Measurements from ENCODE around the gene FAM124A. TPM values are rescaled to one million over a fixed set of nuclear protein-coding genes. Genes with fewer than 3 reads are reported as not detected.

The FAM124A gene
- total and polyA plus RNA-seq, 2 donors from 2014 or later, result 3.5 to 7.7 TPM

- no peak overlapping the region for H3K9ac ChIP-seq (ENCODE audit: low read length in 3 of 3)
- TF ChIP-seq CTCF (IDR thresholded peaks at IDR 0.05; ENCODE audit: borderline replicate concordance, extremely low read depth, insufficient read depth), result no peak
- DNase-seq (no peak), FAIRE-seq (no peak)
- H3K36me3 ChIP-seq (ENCODE audit: control insufficient read depth in 2 of 3, insufficient read depth in 3 of 3, low read length in 3 of 3), result no peaks in the 10 kb centered on the region
- H3K9me3 ChIP-seq (ENCODE audit: control insufficient read depth in 2 of 3, insufficient read depth in 1 of 3, low read length in 3 of 3), result no peaks in the 10 kb centered on the region
- no peaks in the 10 kb centered on the region for H3K27me3 ChIP-seq (ENCODE audit: control insufficient read depth, insufficient read depth, low read length)
- H3K27ac ChIP-seq (ENCODE audit: low read depth in 2 of 2, low read length in 2 of 2), result no peak overlapping the region
- no peaks in the 10 kb centered on the region for H3K4me1 ChIP-seq (ENCODE audit: control insufficient read depth in 2 of 3, insufficient read depth in 2 of 3, low read depth in 1 of 3, low read length in 3 of 3)
- H3K4me3 ChIP-seq (ENCODE audit: low read length in 3 of 3), result no peak overlapping the region
- intact Hi-C loops (cut with DNase I), result no loop called here
Measured at GRCh38 chr13:51329606-51330005, 107.4 kb downstream of the FAM124A start.

- no peaks in the 10 kb centered on the region for H3K4me1 ChIP-seq (ENCODE audit: control insufficient read depth in 2 of 3, insufficient read depth in 2 of 3, low read depth in 1 of 3, low read length in 3 of 3)
- TF ChIP-seq CTCF (IDR thresholded peaks at IDR 0.05; ENCODE audit: borderline replicate concordance, extremely low read depth, insufficient read depth), result no peak
Measured at GRCh38 chr13:51330791-51331190, 108.6 kb downstream of the FAM124A start.

GRCh38 chr13:51331354-51331861 is 109.2 kb downstream of the FAM124A start:
- intact Hi-C loops (cut with DNase I), result no loop called here
- H3K9me3 ChIP-seq (ENCODE audit: control insufficient read depth in 2 of 3, insufficient read depth in 1 of 3, low read length in 3 of 3), result no peaks in the 10 kb centered on the region
- H3K36me3 ChIP-seq (ENCODE audit: control insufficient read depth in 2 of 3, insufficient read depth in 3 of 3, low read length in 3 of 3), result no peaks in the 10 kb centered on the region
- no peak for DNase-seq
- no peaks in the 10 kb centered on the region for H3K27me3 ChIP-seq (ENCODE audit: control insufficient read depth, insufficient read depth, low read length)
- no peak overlapping the region for H3K27ac ChIP-seq (ENCODE audit: low read depth in 2 of 2, low read length in 2 of 2)
- TF ChIP-seq CTCF (IDR thresholded peaks at IDR 0.05; ENCODE audit: borderline replicate concordance, extremely low read depth, insufficient read depth), result no peak
- H3K4me1 ChIP-seq (ENCODE audit: control insufficient read depth in 2 of 3, insufficient read depth in 2 of 3, low read depth in 1 of 3, low read length in 3 of 3), result no peaks in the 10 kb centered on the region
- no peak overlapping the region for H3K9ac ChIP-seq (ENCODE audit: low read length in 3 of 3)
- FAIRE-seq, result no peak
- no peak overlapping the region for H3K4me3 ChIP-seq (ENCODE audit: low read length in 3 of 3)

More at GRCh38 chr13:51330791-51331190, 108.6 kb downstream of the FAM124A start:
- Histone ChIP-seq H3K27ac (ENCODE audit: low read depth in 2 of 2, low read length in 2 of 2) (no peak overlapping the region), H3K9ac (ENCODE audit: low read length in 3 of 3) (no peak overlapping the region), H3K9me3 (ENCODE audit: control insufficient read depth in 2 of 3, insufficient read depth in 1 of 3, low read length in 3 of 3) (no peaks in the 10 kb centered on the region), H3K27me3 (ENCODE audit: control insufficient read depth, insufficient read depth, low read length) (no peaks in the 10 kb centered on the region), H3K36me3 (ENCODE audit: control insufficient read depth in 2 of 3, insufficient read depth in 3 of 3, low read length in 3 of 3) (no peaks in the 10 kb centered on the region), H3K4me3 (ENCODE audit: low read length in 3 of 3) (no peak overlapping the region)
- no peak for FAIRE-seq
- DNase-seq, result no peak
- intact Hi-C loops (cut with DNase I), result no loop called here

All from kidney (tissue), 14 donors.